Measurements from ENCODE around the gene INIP.

The INIP gene, protein sequence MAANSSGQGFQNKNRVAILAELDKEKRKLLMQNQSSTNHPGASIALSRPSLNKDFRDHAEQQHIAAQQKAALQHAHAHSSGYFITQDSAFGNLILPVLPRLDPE

DNA sequence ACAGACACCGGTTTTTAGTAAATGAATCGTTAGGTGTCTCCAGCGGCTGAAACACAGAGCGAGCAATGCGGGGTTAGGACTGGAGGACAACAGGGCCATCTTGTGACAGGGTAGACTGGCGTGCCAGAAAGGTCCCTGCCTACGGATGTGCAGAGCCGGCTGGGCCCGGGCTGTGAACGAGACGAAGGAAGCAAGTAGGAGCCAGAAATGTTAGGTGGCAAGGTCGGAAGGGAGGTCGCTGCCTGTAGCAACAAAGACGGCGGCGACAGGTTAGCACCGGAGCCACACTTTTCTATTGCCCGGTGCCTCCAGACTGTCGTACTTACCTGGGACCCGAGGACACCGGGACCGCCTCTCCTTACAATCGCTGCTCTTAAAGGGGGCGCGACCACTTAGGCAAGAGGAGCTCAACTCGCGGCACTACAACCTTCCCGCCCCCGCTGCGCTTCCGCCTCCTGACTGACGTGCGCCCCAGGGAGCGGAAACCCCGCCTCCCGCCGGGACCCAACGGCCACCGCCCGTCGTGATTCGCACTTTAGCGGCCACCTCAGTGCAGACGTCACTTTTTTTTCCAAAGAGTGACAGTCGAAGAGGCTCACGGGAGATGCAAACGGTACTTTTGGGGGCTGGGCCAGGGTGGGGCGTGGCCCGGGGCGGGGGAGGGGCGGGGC is at the start of gene INIP:
TSS of gene INIP (minus strand) at position 457 of the 671 bp plus-strand sequence. CDS start 1,632 bp downstream, outside the sequence.
- Histone ChIP-seq H3K27me3 (ENCODE audit: control insufficient read depth in 1 of 2, insufficient read depth in 2 of 2, low read length in 2 of 2) (no peaks in the 10 kb centered on the region), H3K9me3 (ENCODE audit: low read length) (no peaks in the 10 kb centered on the region)

DNA sequence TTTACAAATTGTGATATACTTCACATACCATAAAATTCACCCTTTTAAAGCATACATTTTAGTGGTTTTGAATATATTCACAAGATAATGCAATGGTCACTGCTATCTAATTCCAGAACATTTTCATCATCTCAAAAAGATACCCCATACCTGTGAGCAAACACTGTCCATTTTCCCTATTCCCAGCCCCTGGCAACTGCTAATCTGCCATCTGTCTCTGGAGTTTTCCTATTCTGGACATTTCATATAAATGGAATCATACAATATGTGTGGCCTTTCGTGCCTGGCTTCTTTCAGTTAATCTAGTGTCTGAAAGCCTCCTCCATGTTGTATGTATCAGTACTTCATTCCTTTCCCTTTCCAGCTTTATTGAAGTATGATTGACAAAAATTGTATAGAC is 47.4 kb upstream of the INIP start:
- Histone ChIP-seq H3K27me3 (ENCODE audit: control insufficient read depth in 1 of 2, insufficient read depth in 2 of 2, low read length in 2 of 2) (no peaks in the 10 kb centered on the region), H3K27ac (ENCODE audit: low read depth, low read length) (no peak overlapping the region), H3K4me1 (ENCODE audit: insufficient read depth, low read length) (peaks cover 1% of the 10 kb centered on the region), H3K36me3 (ENCODE audit: insufficient read depth, low read length) (no peaks in the 10 kb centered on the region), H3K4me3 (ENCODE audit: low read depth in 1 of 2, low read length in 2 of 2) (no peak overlapping the region), H3K9me3 (ENCODE audit: low read length) (no peaks in the 10 kb centered on the region), H3K9ac (ENCODE audit: low read length) (no peak overlapping the region)

More for the DNA sequence above, at the start of gene INIP:
- no peaks in the 10 kb centered on the region for H3K36me3 ChIP-seq (ENCODE audit: insufficient read depth, low read length)
- peaks cover 7% of the 10 kb centered on the region for H3K4me1 ChIP-seq (ENCODE audit: insufficient read depth, low read length)
- peak within 1 kb of the TSS; percentile 86 for H3K27ac ChIP-seq (ENCODE audit: low read depth, low read length)
- H3K4me3 ChIP-seq (ENCODE audit: low read depth in 1 of 2, low read length in 2 of 2), result peak within 1 kb of the TSS; percentile 86 to 91
- peak within 1 kb of the TSS; percentile 71 for H3K9ac ChIP-seq (ENCODE audit: low read length)

DNA sequence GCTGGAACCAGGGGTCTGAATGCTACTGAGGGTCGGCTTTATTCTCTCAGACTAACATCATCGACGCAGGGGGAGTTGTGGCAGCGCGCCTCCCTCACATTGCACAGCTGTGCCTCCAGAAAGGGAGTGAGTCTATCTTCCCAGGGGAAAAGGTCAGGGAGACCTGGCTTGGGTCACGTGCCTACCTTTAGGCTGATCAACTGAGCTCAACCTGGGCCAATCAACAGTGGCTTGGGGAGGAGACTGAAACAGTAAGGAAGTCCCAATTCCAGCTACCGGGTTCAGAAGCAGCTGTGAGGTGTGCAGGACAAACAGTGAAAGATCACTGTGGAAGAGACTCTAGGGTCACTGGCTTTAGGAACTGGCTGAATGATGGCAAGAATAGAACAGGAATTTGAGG is 46.9 kb upstream of the INIP start:
- H3K9ac ChIP-seq (ENCODE audit: low read length), result no peak overlapping the region
- peaks cover 5% of the 10 kb centered on the region for H3K4me1 ChIP-seq (ENCODE audit: insufficient read depth, low read length)
- no peak overlapping the region for H3K4me3 ChIP-seq (ENCODE audit: low read depth in 1 of 2, low read length in 2 of 2)
- H3K27ac ChIP-seq (ENCODE audit: low read depth, low read length), result no peak overlapping the region
- no peaks in the 10 kb centered on the region for H3K9me3 ChIP-seq (ENCODE audit: low read length)
- no peaks in the 10 kb centered on the region for H3K36me3 ChIP-seq (ENCODE audit: insufficient read depth, low read length)
- H3K27me3 ChIP-seq (ENCODE audit: control insufficient read depth in 1 of 2, insufficient read depth in 2 of 2, low read length in 2 of 2), result no peaks in the 10 kb centered on the region

DNA sequence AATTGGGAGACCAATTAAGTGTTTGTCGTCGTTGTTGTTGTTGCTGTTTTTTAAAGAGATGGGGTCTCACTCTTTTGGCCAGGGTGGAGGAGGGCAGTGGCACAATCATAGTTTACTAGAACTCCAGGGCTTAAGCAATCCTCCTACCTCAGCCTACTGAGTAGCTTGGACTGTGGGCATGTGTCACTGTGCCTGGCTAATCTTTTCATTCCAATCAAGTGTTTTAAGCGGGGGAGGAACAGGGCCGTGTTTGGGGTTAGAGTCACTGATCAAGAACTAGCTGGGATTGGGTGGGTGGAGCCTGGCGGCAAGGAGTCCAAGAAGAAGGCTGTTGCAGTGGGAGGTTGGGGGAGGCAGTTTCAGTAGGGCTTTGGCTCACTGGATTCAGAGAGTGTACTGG is 46.4 kb upstream of the INIP start:
- Histone ChIP-seq H3K36me3 (ENCODE audit: insufficient read depth, low read length) (no peaks in the 10 kb centered on the region), H3K9ac (ENCODE audit: low read length) (no peak overlapping the region)

DNA sequence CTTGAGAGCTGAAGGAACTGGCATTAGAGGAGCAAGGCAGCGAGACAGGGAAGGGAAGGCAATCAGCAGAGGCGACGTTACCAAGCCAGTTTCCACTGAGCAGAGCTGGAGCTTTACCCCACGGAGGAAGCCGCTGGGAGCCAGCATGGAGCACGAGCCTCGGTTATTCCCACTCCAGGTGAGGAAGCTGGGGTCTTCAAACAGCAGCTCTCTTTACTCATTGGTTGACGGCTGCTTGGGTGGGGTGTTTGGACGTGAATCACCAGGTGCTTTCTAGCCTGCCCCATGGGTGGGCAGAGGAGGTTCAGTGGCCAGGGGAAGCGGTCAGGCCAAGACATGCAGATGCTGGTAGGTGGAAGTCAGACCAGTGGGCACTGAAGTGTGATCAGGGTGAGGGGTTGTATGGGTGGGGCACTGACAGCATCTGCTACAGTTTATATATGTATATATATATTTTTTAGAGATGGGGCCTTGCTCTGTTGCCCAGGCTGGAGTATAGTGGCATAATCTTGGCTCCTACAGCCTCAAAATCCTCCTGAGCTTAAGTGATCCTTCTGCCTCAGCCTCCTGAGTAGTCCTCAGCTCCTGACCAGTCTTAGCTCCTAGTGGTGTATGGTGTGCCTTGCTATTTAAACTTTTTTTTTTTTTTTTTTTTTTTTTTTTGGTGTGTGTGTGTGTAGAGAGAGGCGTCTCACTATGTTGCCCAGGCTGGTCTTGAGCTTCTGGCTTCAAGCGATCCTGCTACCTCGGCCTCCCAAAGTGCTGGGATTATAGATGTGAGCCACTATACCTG is 45.0 kb upstream of the INIP start:
- Histone ChIP-seq H3K4me3 (ENCODE audit: low read depth in 1 of 2, low read length in 2 of 2) (no peak overlapping the region), H3K27ac (ENCODE audit: low read depth, low read length) (no peak overlapping the region), H3K4me1 (ENCODE audit: insufficient read depth, low read length) (peaks cover 7% of the 10 kb centered on the region), H3K9ac (ENCODE audit: low read length) (no peak overlapping the region), H3K9me3 (ENCODE audit: low read length) (no peaks in the 10 kb centered on the region), H3K36me3 (ENCODE audit: insufficient read depth, low read length) (no peaks in the 10 kb centered on the region), H3K27me3 (ENCODE audit: control insufficient read depth in 1 of 2, insufficient read depth in 2 of 2, low read length in 2 of 2) (no peaks in the 10 kb centered on the region)

More for the DNA sequence above, 46.4 kb upstream of the INIP start:
- peaks cover 7% of the 10 kb centered on the region for H3K4me1 ChIP-seq (ENCODE audit: insufficient read depth, low read length)
- no peaks in the 10 kb centered on the region for H3K27me3 ChIP-seq (ENCODE audit: control insufficient read depth in 1 of 2, insufficient read depth in 2 of 2, low read length in 2 of 2)
- H3K9me3 ChIP-seq (ENCODE audit: low read length), result no peaks in the 10 kb centered on the region
- H3K4me3 ChIP-seq (ENCODE audit: low read depth in 1 of 2, low read length in 2 of 2), result no peak overlapping the region
- H3K27ac ChIP-seq (ENCODE audit: low read depth, low read length), result no peak overlapping the region

DNA sequence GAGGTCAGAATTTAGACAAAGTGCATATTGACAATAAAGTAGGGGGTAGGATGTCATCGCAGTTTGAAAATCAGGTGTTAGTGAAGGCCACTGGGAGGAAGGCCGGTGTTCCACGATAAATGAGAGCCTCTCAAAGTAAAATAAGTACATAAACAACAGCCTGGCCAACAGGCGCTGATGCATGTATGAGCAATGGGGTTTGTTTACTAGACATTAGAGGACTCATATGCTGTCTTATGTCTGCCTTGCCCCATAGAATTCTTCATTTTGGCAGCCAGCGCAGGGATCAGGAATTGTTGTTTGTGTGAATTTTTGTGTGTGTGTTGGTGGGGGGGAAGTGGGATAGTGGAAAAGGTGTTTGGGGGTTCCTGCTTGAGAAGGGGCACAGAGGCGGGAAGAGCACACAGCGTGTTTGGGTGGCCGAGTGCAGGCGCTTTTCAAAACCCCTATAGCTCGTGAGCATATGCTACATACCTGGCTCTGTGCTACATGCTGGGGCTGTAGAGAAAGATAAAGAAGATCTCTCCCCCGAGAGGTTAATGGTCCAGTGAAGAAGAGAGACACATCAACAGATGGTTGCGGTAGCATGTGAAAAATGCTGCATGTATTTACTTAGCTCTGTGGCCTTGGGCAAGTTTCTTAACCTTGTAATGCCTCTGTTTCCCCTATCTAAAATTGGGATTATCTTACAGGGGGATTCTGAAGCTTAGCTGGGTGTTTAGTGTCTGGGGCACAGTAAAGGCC is 44.2 kb upstream of the INIP start:
- Histone ChIP-seq H3K4me3 (ENCODE audit: low read depth in 1 of 2, low read length in 2 of 2) (no peak overlapping the region), H3K27ac (ENCODE audit: low read depth, low read length) (no peak overlapping the region), H3K4me1 (ENCODE audit: insufficient read depth, low read length) (peaks cover 14% of the 10 kb centered on the region), H3K9me3 (ENCODE audit: low read length) (no peaks in the 10 kb centered on the region), H3K27me3 (ENCODE audit: control insufficient read depth in 1 of 2, insufficient read depth in 2 of 2, low read length in 2 of 2) (no peaks in the 10 kb centered on the region), H3K36me3 (ENCODE audit: insufficient read depth, low read length) (no peaks in the 10 kb centered on the region), H3K9ac (ENCODE audit: low read length) (no peak overlapping the region)

DNA sequence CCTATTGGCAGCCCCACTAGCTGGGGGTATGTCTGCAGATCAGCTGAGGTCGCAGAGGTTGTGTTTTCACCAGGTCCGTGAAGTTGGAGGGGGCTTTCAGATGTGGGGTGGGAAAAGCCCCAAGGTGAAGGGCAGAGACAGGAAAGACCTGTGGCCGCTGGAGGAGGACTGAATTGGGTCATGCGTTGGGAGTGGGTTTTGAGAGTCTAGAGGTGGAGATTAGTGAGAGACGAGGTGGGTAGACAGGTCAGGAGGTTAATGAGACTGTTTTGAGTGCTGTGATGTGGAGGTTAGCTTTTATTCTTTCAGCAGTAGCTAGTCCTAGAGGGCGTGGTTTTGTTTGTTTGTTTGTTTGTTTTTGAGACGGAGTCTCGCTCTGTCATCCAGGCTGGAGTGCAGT is 42.9 kb upstream of the INIP start:
- H3K9ac ChIP-seq (ENCODE audit: low read length), result no peak overlapping the region
- peaks cover 26% of the 10 kb centered on the region for H3K4me1 ChIP-seq (ENCODE audit: insufficient read depth, low read length)
- no peaks in the 10 kb centered on the region for H3K27me3 ChIP-seq (ENCODE audit: control insufficient read depth in 1 of 2, insufficient read depth in 2 of 2, low read length in 2 of 2)
- H3K27ac ChIP-seq (ENCODE audit: low read depth, low read length), result no peak overlapping the region
- no peaks in the 10 kb centered on the region for H3K36me3 ChIP-seq (ENCODE audit: insufficient read depth, low read length)
- H3K4me3 ChIP-seq (ENCODE audit: low read depth in 1 of 2, low read length in 2 of 2), result no peak overlapping the region
- no peaks in the 10 kb centered on the region for H3K9me3 ChIP-seq (ENCODE audit: low read length)

DNA sequence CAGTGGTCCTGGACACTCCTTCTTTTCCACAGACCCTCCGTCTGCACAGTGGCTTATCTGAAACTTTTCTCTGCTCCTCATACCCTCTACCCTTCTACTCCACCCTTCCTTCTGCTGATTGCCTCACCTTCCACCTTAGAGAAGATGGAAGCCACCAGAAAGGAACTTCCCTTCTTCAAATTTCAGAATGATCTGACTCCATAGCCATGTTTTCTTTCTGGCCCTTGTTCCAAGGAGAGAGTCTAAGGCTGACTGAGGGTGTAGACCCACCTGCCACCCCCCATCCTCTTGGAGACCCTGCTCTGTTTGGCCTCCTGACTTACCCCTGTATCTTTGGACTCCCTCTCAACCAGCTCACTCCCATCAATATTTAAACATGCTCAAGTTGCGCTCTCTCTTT is 40.0 kb upstream of the INIP start:
- no peak overlapping the region for H3K4me3 ChIP-seq (ENCODE audit: low read depth in 1 of 2, low read length in 2 of 2)
- H3K4me1 ChIP-seq (ENCODE audit: insufficient read depth, low read length), result peaks cover 53% of the 10 kb centered on the region
- no peaks in the 10 kb centered on the region for H3K9me3 ChIP-seq (ENCODE audit: low read length)
- no peaks in the 10 kb centered on the region for H3K36me3 ChIP-seq (ENCODE audit: insufficient read depth, low read length)
- no peak overlapping the region for H3K9ac ChIP-seq (ENCODE audit: low read length)
- no peak overlapping the region for H3K27ac ChIP-seq (ENCODE audit: low read depth, low read length)
- no peaks in the 10 kb centered on the region for H3K27me3 ChIP-seq (ENCODE audit: control insufficient read depth in 1 of 2, insufficient read depth in 2 of 2, low read length in 2 of 2)

DNA sequence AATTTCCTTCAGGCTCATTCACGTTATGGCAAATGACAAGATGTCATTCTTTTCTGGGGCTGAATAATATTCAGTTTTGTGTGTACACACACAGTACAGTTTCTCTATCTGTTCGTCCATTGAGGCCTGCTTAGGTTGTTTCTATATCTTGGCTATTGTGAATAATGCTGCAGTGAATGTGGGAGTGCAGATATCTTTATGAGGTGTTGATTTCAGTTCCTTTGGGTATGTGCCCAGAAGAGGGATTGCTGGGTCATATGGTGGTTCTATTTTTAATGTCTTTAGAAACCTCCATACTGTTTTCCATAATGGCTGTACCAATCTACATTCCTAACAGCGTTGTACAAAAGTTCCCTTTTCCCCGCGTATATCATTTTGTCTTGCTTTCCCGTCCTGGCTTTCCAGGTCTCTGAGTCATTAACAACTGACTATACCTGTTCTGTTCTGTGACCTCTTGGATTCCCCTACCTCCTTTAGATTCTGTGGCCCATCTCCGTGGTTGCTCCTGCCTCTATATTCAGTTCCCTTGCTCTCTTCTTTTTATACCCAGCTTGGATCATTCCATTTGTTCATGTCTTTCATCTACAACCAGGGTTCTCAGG is 39.5 kb upstream of the INIP start:
- H3K9ac ChIP-seq (ENCODE audit: low read length), result no peak overlapping the region
- H3K9me3 ChIP-seq (ENCODE audit: low read length), result no peaks in the 10 kb centered on the region
- H3K4me1 ChIP-seq (ENCODE audit: insufficient read depth, low read length), result peaks cover 59% of the 10 kb centered on the region
- no peak overlapping the region for H3K4me3 ChIP-seq (ENCODE audit: low read depth in 1 of 2, low read length in 2 of 2)
- no peaks in the 10 kb centered on the region for H3K27me3 ChIP-seq (ENCODE audit: control insufficient read depth in 1 of 2, insufficient read depth in 2 of 2, low read length in 2 of 2)
- H3K36me3 ChIP-seq (ENCODE audit: insufficient read depth, low read length), result no peaks in the 10 kb centered on the region
- no peak overlapping the region for H3K27ac ChIP-seq (ENCODE audit: low read depth, low read length)

DNA sequence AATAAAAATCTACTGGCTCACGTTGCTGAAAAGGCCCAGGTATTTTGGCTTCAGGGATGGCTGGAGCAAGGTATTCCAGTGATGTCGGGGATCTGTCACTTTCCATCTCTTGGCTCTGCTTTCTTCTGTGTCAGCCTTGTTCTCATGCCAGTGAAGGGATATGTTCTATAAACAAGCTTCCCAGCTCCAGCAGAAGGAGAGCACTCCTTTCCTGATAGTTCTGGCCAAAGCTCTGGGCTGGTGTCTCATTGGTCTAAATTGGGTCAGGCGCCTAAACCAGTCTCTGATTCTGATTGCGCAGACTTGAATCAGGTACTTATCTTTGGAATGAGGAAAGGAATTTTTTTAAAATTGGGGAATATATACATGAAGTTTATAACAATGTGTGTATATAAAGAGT is 37.8 kb upstream of the INIP start:
- Histone ChIP-seq H3K27ac (ENCODE audit: low read depth, low read length) (peak overlapping the region; percentile 19), H3K27me3 (ENCODE audit: control insufficient read depth in 1 of 2, insufficient read depth in 2 of 2, low read length in 2 of 2) (no peaks in the 10 kb centered on the region), H3K4me1 (ENCODE audit: insufficient read depth, low read length) (peaks cover 68% of the 10 kb centered on the region), H3K9ac (ENCODE audit: low read length) (no peak overlapping the region), H3K36me3 (ENCODE audit: insufficient read depth, low read length) (no peaks in the 10 kb centered on the region), H3K9me3 (ENCODE audit: low read length) (no peaks in the 10 kb centered on the region), H3K4me3 (ENCODE audit: low read depth in 1 of 2, low read length in 2 of 2) (no peak overlapping the region)

DNA sequence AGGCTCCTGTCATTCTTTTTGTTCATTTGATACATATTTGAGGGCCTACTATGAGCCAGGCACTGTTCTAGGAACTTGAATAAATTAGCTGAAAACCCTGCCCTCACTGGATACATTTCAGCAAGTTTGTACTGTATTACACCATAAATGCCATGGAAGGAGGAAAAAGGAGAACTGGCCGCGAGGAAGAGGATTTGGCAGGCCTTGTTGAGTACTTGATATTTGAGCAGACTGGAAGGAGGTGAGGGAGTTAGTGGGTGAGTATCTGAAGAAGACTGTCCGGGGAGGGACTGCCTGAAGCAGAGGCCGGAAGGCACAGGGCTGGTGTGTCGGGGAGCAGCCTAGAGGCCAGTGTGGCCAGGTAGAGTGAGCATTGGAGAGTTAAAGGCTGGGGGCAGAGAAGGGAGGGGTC is 37.1 kb upstream of the INIP start:
- Histone ChIP-seq H3K27me3 (ENCODE audit: control insufficient read depth in 1 of 2, insufficient read depth in 2 of 2, low read length in 2 of 2) (no peaks in the 10 kb centered on the region), H3K4me3 (ENCODE audit: low read depth in 1 of 2, low read length in 2 of 2) (no peak overlapping the region), H3K36me3 (ENCODE audit: insufficient read depth, low read length) (no peaks in the 10 kb centered on the region), H3K9me3 (ENCODE audit: low read length) (no peaks in the 10 kb centered on the region), H3K9ac (ENCODE audit: low read length) (no peak overlapping the region), H3K27ac (ENCODE audit: low read depth, low read length) (peak overlapping the region; percentile 19), H3K4me1 (ENCODE audit: insufficient read depth, low read length) (peaks cover 64% of the 10 kb centered on the region)

Data from muscle layer of colon (tissue), 2 donors.